Inferior parietal cortex (tissue), 1 donor: ENCODE measurements around the gene MPRIP.
"Not testable (repeated sequence)": the region's sequence is repeated elsewhere in the genome, so short reads cannot be mapped to it uniquely, and the experiment has no call there.

ENCODE experiments used
- DNase-seq: peaks from one replicate; pipeline ENCODE4 v3.0.0-alpha.2; 2016; ENCODE audit errors: extremely low spot score

MPRIP gene, protein sequence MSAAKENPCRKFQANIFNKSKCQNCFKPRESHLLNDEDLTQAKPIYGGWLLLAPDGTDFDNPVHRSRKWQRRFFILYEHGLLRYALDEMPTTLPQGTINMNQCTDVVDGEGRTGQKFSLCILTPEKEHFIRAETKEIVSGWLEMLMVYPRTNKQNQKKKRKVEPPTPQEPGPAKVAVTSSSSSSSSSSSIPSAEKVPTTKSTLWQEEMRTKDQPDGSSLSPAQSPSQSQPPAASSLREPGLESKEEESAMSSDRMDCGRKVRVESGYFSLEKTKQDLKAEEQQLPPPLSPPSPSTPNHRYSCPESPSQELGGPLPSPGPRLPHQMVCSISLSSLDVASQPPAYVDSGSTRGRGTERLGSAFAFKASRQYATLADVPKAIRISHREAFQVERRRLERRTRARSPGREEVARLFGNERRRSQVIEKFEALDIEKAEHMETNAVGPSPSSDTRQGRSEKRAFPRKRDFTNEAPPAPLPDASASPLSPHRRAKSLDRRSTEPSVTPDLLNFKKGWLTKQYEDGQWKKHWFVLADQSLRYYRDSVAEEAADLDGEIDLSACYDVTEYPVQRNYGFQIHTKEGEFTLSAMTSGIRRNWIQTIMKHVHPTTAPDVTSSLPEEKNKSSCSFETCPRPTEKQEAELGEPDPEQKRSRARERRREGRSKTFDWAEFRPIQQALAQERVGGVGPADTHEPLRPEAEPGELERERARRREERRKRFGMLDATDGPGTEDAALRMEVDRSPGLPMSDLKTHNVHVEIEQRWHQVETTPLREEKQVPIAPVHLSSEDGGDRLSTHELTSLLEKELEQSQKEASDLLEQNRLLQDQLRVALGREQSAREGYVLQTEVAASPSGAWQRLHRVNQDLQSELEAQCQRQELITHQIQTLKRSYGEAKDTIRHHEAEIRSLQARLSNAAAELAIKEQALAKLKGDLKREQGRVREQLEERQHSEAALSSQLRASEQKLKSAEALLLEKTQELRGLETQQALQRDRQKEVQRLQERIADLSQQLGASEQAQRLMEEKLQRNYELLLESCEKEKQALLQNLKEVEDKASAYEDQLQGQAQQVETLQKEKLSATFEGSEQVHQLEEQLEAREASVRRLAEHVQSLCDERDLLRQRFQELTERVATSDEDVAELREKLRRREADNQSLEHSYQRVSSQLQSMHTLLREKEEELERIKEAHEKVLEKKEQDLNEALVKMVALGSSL (N-terminal part only)

DNA sequence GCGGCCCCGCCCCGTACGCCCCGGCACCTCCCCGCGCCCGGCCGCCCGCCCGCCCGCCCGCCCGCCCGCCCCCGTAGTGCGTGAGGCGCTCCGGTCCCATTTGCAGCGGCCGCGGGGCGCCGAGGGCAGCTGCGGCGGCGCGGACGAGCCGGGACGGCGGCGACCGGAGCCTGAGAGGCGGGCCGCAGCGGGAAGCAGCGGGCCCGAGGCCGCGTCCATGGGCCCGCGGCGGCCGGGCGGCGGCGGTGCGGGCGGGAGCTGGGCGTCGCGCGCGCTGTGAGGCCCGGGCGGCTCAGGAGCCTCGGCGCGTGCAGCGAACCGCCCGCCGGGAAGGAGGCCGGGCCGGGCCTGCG, at the start of gene MPRIP:
Gene MPRIP, plus strand, starts transcription at position 74 of the 353 bp plus-strand sequence. CDS start 392 bp downstream, outside the sequence.
- no peak for DNase-seq

- DNase-seq = no peak
These were observed 47.6 kb upstream of the MPRIP start for GRCh38 chr17:16994631-16995030.

GRCh38 chr17:16995930-16996329, 46.3 kb upstream of the MPRIP start:
- DNase-seq = no peak

DNA sequence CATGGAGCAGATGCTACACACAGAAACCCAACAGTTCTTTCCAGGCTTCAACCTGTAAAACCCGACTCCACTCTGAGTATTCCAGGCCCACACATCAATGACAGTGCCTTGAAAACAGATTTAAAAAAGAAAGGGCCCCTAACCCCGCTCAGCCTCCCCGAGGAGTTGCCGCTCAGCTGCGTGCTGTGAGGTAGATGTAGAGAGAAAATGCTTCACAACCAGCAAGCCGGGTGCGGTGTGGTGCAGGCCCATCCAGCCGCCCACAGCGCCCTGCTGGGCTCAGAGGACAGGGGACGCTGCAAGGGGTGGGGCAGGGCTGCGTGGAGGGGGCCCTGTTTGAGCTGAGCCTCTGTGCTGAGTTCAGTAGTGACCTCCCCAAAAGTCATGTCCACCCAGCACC, 45.5 kb upstream of the MPRIP start:
- not testable (repeated sequence) for DNase-seq

DNA sequence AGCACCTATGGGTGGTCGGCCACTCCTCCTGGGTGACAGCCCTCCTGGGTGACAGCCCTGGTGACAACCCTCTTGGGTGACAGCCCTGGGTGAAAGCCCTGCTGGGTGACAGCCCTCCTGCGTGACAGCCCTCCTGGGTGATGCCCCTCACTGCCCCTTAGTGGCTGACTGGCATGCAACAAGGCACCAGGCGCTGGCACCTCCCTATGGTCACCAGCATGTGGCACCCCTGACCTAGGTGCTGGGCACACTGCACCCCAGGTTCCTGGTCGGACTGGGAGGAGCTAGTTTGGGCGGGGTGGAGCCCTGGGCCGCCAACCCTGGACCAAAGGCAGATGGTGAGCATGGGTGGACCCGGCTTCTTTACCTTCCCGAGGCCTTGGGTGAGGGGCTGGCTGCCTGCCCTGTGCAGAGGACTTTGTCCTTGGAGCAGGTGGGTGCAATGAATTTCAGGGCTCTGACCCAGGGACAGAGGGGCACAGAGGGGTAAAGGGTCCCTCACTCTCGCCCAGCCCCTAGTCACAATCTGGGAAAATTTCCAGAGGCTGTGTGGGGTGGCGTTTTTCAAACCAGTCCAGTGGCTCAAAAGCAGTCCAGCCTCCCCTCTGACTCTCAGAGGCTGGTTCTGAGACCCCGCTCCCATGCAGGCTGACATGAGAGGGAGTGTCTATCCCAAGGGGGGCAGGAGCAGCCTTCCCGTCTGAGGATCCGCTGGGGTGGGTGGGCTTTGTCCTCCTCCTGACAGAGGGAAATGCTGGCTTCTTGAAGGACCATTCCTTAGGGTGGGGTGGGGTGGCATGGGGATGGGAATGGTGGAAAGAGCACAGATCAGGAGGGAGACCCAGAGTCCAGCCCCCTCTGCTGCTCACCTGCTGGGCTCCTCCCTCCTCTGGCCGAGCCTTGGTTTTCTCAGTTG, 44.5 kb upstream of the MPRIP start:
- no peak for DNase-seq

DNA sequence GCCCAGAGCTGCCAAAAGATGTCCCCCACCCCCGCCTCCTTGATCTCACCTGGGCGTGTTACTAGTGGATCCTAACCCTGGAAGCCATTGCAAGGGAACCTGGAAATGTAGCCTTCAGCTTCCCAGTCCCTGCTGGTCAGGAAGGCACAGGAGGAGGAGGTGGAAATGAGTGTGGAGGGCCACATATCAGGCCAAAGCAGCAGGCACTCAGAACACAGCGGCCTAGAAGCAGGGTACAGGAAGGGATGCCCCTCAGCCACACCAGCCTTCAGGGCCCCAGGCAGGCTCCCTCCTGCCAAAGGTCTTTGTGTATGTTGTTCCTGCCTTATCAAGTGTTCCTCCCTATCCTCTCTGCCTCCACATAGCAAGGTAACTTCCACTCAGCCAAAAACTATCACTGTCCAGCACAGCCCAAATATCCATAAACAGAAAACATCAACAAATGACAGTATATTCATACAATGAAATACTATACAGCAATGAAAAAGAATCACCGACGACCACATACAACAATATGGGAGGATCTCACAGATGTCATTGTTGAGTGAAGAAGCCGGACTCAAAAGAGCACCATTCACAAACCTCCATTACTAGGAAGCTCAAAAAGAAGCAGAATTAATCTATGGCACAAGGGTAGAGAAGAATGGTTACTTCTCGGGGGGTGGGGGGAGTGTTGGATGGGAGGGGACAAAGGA, 42.2 kb upstream of the MPRIP start:
- DNase-seq = no peak

- DNase-seq = no peak
These were observed 41.0 kb upstream of the MPRIP start for GRCh38 chr17:17001076-17001777.

DNA sequence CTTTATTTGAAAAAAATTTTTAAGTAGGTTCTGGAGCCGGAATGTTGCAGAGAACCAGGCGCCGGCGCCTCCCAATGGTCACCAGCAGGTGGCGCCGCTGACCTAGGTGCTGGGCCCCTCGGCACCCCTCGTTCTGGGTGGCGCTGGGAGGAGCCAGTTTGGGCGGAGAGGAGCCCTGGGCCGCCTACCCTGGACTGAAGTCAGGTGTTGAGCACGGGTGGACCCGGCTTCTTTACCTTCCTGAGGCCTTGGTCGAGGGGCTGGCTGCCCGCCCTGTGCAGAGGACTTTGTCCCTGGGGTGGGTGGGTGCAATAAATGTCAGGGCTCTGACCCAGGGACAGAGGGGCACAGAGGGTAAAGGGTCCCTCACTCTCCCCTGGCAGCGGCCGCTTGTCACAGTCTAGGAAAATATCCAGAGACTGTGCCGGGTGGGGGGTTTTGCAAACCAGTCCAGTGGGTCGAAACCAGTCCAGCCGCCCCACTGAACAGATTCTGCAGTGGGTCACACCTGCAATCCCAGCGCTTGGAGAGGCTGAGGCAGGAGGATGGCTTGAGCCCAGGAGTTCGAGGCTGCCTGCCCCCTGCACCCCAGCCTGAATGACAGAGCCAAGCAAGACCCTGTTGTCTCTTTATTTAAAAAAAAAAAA, 40.3 kb upstream of the MPRIP start:
- DNase-seq = peak; percentile 78

- not testable (repeated sequence) for DNase-seq
These were observed 39.2 kb upstream of the MPRIP start for GRCh38 chr17:17002731-17003715.

- DNase-seq = no peak
These were observed 37.8 kb upstream of the MPRIP start for GRCh38 chr17:17004251-17004996.

DNA sequence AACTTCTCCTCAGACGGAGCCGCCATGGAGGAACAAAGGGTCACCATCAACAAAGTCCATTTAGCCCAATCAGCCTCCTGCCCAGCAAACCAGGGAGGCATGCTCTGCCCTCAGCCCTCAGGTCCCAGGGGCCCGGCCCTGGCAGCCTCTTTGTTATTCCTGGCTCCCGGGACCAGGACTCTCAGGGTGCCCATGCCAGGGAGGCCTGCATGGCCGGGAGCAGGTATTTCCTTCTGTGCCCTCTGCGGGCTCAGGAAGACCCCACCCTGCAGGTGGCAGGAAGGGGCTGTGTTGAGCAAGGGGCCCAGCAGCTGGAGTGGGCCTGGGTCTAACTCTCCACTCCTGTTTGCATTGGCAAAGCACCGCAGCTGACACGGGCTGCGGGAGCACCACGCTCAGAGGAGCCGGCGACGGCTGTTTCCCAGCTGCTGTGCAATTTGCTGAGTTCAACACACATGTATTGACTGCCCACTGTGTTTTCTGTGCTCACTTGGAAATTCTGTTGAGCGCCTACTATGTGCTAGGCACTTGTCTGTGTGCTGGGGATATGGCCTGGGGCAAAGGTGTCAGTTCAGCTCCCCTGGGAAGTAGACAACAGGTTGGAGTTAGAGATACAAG, 37.2 kb upstream of the MPRIP start:
- DNase-seq = not testable (repeated sequence)

DNA sequence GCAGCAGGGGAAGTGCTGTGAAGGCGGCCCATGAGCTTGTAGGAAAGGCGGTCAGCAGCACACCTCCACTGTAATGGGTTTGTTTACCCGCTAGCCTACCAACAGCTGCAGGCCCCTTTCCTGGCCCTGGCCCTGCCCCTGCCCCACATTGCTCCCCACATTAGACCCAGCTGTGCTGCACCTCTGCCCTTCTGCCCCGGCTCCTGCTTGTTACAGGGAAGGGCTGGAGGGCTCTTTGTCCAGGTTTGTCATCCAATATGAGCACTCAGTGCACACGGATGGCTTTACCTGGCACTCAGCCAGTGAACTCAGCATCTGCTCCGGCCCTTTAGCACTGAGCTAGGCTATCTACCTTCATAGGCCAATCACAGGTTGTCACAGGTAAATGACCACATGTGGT, 34.4 kb upstream of the MPRIP start:
- not testable (repeated sequence) for DNase-seq

- DNase-seq = not testable (repeated sequence)
These were observed 33.4 kb upstream of the MPRIP start for GRCh38 chr17:17008621-17009397.

- not testable (repeated sequence) for DNase-seq
These were observed 32.3 kb upstream of the MPRIP start for GRCh38 chr17:17009972-17010371.

DNA sequence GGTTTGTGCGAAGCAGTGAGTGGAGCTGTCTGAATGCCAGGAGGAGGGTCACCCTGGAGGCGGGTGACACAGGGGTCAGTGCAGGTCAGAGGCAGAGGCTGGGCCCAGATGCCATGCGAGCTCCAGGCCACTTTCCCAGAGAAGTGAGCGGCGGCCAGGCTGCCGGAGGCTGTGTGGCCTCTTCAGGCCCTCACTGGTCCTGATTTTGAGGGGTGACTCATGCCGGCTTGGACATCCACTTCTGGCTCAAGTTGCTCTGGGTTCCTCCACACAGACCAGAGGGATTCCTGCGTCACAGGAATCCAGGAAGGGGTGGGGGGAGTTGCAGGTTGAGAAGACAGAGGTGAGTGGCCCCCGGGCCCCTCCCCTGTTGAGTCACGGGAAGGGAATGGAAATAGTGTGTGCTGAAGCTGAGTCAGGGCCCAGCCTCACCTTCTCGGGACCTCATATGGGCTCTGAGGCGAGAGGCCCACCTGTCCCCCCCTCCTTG, 31.7 kb upstream of the MPRIP start:
- not testable (repeated sequence) for DNase-seq
